ENCODE measurements around the gene OSBPL10.
"Not testable (repeated sequence)": the region's sequence is repeated elsewhere in the genome, so short reads cannot be mapped to it uniquely, and the experiment has no call there.

The OSBPL10 gene

DNA sequence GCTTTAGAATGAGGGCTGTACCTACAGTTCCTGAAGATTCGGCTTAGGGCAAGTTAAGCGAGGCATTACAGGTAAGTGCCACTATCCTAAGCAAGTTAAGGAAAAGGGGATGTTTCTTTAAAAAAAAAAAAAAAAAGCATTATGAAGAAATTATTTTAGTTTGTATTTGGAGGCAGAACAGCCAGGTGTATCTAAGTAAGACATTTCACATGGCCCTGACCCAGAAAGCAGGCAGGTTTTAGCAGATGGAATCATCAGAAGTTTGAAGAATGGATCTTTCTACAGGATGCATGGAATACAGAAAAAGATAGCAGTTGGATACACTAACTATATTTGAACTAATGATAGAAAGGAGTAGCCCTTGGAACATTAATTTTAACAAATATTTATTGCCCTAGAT is 105.6 kb downstream of the OSBPL10 start:
- TF ChIP-seq, protein P1, sequence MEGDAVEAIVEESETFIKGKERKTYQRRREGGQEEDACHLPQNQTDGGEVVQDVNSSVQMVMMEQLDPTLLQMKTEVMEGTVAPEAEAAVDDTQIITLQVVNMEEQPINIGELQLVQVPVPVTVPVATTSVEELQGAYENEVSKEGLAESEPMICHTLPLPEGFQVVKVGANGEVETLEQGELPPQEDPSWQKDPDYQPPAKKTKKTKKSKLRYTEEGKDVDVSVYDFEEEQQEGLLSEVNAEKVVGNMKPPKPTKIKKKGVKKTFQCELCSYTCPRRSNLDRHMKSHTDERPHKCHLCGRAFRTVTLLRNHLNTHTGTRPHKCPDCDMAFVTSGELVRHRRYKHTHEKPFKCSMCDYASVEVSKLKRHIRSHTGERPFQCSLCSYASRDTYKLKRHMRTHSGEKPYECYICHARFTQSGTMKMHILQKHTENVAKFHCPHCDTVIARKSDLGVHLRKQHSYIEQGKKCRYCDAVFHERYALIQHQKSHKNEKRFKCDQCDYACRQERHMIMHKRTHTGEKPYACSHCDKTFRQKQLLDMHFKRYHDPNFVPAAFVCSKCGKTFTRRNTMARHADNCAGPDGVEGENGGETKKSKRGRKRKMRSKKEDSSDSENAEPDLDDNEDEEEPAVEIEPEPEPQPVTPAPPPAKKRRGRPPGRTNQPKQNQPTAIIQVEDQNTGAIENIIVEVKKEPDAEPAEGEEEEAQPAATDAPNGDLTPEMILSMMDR (IDR thresholded peaks at IDR 0.05; ENCODE audit: extremely low read depth, insufficient read depth, missing control alignments): no peak
- DNase-seq (ENCODE audit: low spot score): no peak
- in situ Hi-C loops (cut with MboI; ENCODE audit: low pct_unique_long_range_greater_than_20kb, low sequenced_read_pairs, unreplicated experiment): no loop called here

DNA sequence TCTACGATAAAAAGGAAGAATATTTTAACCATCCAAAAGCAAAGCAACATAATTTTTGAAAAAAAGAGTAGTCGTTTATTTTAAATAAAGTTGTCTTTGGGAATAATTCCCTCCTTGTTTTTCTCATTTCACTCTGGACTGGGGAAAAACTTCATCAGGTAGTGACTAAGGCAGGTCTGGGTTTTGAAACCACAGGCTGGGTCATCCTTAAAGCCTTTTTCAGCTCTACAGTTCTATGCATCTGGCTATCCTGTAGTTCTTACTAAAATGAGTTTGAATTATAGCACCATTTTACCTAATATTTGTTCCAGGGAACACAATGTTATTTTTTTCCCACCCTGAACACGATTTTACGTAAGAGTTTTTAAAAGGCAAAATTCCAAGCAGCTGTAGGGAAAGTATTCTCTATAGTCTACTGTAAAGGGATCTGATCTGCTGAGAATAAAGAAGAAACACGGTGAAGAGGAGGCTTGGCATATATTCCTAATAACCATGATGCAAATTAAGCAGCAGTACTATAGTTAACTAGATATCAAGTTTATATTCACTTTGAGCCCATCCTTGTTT is 107.7 kb downstream of the OSBPL10 start:
- in situ Hi-C loops (cut with MboI; ENCODE audit: low pct_unique_long_range_greater_than_20kb, low sequenced_read_pairs, unreplicated experiment): no loop called here
- TF ChIP-seq, protein P1 (IDR thresholded peaks at IDR 0.05; ENCODE audit: extremely low read depth, insufficient read depth, missing control alignments): no peak
- no peak for DNase-seq (ENCODE audit: low spot score)

DNA sequence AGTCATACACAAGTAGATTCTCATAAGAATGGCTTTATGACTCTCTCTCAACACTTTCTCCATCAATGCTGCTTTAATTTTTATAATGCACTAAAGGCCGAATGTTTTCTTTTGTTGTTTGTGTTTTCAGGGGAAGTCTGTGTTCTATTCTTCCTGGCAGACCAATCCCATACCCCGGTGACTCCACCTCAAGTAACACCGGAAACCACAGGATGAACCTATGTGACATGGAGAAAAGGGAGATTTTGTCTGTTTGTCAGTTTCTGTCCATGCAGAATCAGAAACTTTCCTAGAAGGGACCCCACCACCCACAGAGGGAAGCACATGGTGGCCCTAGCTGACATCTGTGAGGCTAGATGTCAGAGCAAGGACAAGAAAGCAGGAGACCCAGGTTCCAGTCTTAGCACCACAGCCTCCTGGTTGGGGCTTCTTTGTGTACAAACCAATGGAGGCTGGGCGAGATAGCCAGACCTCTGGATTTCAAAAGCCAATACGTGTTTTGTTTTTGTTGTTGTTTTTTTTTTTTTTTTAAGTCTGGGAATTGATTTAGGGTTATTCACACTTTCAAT is 109.0 kb downstream of the OSBPL10 start:
- no peak for DNase-seq (ENCODE audit: low spot score)
- TF ChIP-seq, protein P1 (IDR thresholded peaks at IDR 0.05; ENCODE audit: extremely low read depth, insufficient read depth, missing control alignments): no peak
- in situ Hi-C loops (cut with MboI; ENCODE audit: low pct_unique_long_range_greater_than_20kb, low sequenced_read_pairs, unreplicated experiment): no loop called here

DNA sequence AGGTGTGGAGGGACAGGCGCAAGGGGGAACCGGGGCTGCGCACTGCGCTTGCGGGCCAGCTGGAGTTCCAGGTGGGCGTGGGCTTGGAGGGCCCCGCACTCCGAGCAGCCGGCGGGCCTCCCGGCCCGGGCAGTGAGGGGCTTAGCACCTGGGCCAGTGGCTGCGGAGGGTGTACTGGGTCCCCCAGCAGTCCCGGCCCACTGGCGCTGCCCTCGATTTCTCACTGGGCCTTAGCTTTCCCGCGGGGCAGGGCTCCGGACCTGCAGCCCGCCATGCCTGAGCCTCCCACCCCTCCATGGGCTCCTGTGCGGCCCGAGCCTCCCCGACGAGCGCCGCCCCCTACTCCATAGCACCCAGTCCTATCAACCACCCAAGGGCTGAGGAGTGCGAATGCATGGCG is 111.0 kb downstream of the OSBPL10 start:
- DNase-seq (ENCODE audit: low spot score); in situ Hi-C loops (cut with MboI; ENCODE audit: low pct_unique_long_range_greater_than_20kb, low sequenced_read_pairs, unreplicated experiment): not testable (repeated sequence)

GRCh38 chr3:31868236-31868635 is 112.8 kb downstream of the OSBPL10 start:
- TF ChIP-seq, protein P1 (IDR thresholded peaks at IDR 0.05; ENCODE audit: extremely low read depth, insufficient read depth, missing control alignments): no peak
- DNase-seq (ENCODE audit: low spot score): no peak
- in situ Hi-C loops (cut with MboI; ENCODE audit: low pct_unique_long_range_greater_than_20kb, low sequenced_read_pairs, unreplicated experiment): no loop called here

DNA sequence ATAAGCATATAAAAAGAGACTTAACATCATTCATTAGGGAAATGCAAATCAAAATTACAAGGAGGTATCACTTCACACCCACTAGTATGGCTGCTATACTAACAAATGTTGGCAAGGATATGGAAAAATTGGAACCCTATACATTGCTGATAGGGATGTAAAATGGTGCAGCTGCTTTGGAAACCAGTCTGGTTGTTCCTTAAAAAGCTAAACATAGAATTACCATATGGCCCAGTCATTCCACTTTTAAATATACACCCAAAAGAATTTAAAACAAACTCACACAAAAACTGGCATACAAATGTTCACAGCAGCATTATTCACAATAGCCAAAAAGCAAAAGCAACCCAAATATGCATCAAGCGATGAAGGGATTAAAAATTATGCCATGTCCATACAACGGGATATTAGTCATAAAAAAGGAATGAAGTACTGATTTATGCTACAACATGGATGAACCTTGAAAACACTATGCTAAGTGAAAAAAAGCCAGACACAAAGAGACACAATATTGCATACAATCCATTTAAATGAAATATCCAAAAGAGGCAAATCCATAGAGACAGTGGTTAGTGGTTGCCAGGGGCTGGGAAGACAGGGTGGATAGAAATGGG is 118.3 kb downstream of the OSBPL10 start:
- TF ChIP-seq, protein P1 (IDR thresholded peaks at IDR 0.05; ENCODE audit: extremely low read depth, insufficient read depth, missing control alignments): no peak
- in situ Hi-C loops (cut with MboI; ENCODE audit: low pct_unique_long_range_greater_than_20kb, low sequenced_read_pairs, unreplicated experiment): no loop called here
- no peak for DNase-seq (ENCODE audit: low spot score)

- TF ChIP-seq, protein P1 (IDR thresholded peaks at IDR 0.05; ENCODE audit: extremely low read depth, insufficient read depth, missing control alignments): no peak
- DNase-seq (ENCODE audit: low spot score): no peak
- in situ Hi-C loops (cut with MboI; ENCODE audit: low pct_unique_long_range_greater_than_20kb, low sequenced_read_pairs, unreplicated experiment): no loop called here
These were observed 119.2 kb downstream of the OSBPL10 start for GRCh38 chr3:31861826-31862225.

DNA sequence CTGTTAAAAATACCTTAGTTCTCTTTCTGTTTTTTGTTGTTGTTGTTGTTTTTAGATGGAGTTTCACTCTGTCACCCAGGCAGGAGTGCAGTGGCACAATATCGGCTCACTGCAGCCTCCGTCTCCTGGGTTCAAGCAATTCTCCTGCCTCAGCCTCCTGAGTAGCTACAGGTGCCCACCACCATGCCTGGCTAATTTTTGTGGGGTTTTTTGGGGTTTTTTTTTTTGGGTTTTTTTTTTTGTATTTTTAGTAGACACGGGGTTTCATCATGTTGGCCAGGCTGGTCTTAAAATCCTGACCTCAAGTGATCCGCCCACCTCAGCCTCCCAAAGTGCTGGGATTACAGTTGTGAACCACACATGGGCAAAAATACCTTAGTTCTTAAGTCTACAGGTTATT is 120.4 kb downstream of the OSBPL10 start:
- in situ Hi-C loops (cut with MboI; ENCODE audit: low pct_unique_long_range_greater_than_20kb, low sequenced_read_pairs, unreplicated experiment): not testable (repeated sequence)

More for the DNA sequence above, 120.4 kb downstream of the OSBPL10 start:
- DNase-seq (ENCODE audit: low spot score): not testable (repeated sequence)

Measured in GM13977 (cell line).